ENCODE results near the gene CYP1A2. TPM values are rescaled to one million over a fixed set of nuclear protein-coding genes. Genes with fewer than 3 reads are reported as not detected.
"Not testable (repeated sequence)": the region's sequence is repeated elsewhere in the genome, so short reads cannot be mapped to it uniquely, and the experiment has no call there.

Gene CYP1A2
- total RNA-seq, 1 experiment from 2014 or later: not detected

- H3K4me1 Mint-ChIP-seq (ENCODE audit: insufficient read depth, unreplicated experiment): peaks cover 34% of the 10 kb centered on the region
- CTCF ChIA-PET: interaction anchor here (0.6 to 3.9 kb wide), 12 partner anchors 9 to 408 kb away, joined by 3 to 26 read pairs (median 4); no protein-coding TSS in a partner anchor
- POLR2A ChIA-PET: interaction anchor here (0.6 to 4.3 kb wide), 15 partner anchors 8 to 667 kb away, joined by 3 to 33 read pairs (median 4); partner anchors contain the start of genes FAM219B and SIN3A
- H3K36me3 Mint-ChIP-seq (ENCODE audit: insufficient read depth, unreplicated experiment): no peaks in the 10 kb centered on the region
- no peaks in the 10 kb centered on the region for H3K27me3 Mint-ChIP-seq (ENCODE audit: insufficient read depth, unreplicated experiment)
- BruUV-seq (replicated peaks): no TSS peak
- no peak for DNase-seq (ENCODE audit: unreplicated experiment)
- intact Hi-C loops (cut with micrococcal nuclease): loop anchor here (10.0 kb wide), 1 partner anchor 421 kb away; the partner anchor contains the start of gene C15orf39
- H3K27ac Mint-ChIP-seq (ENCODE audit: low read depth, unreplicated experiment): peak overlapping the region; percentile 85
- H3K4me3 Mint-ChIP-seq (ENCODE audit: unreplicated experiment): peak overlapping the region; percentile 92
- TF ChIP-seq, protein P1, sequence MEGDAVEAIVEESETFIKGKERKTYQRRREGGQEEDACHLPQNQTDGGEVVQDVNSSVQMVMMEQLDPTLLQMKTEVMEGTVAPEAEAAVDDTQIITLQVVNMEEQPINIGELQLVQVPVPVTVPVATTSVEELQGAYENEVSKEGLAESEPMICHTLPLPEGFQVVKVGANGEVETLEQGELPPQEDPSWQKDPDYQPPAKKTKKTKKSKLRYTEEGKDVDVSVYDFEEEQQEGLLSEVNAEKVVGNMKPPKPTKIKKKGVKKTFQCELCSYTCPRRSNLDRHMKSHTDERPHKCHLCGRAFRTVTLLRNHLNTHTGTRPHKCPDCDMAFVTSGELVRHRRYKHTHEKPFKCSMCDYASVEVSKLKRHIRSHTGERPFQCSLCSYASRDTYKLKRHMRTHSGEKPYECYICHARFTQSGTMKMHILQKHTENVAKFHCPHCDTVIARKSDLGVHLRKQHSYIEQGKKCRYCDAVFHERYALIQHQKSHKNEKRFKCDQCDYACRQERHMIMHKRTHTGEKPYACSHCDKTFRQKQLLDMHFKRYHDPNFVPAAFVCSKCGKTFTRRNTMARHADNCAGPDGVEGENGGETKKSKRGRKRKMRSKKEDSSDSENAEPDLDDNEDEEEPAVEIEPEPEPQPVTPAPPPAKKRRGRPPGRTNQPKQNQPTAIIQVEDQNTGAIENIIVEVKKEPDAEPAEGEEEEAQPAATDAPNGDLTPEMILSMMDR (IDR thresholded peaks at IDR 0.05; ENCODE audit: unreplicated experiment): no peak
- H3K9me3 Mint-ChIP-seq (ENCODE audit: unreplicated experiment): no peaks in the 10 kb centered on the region
Observed at GRCh38 chr15:74783808-74784175, 35.1 kb downstream of the CYP1A2 start.

- Mint-ChIP-seq H3K4me3 (ENCODE audit: unreplicated experiment) (peak overlapping the region; percentile 92), H3K27ac (ENCODE audit: low read depth, unreplicated experiment) (no peak overlapping the region), H3K4me1 (ENCODE audit: insufficient read depth, unreplicated experiment) (peaks cover 40% of the 10 kb centered on the region), H3K36me3 (ENCODE audit: insufficient read depth, unreplicated experiment) (no peaks in the 10 kb centered on the region), H3K9me3 (ENCODE audit: unreplicated experiment) (no peaks in the 10 kb centered on the region), H3K27me3 (ENCODE audit: insufficient read depth, unreplicated experiment) (no peaks in the 10 kb centered on the region)
- no TSS peak for BruUV-seq (replicated peaks)
- intact Hi-C loops (cut with micrococcal nuclease): loop anchor here (10.0 kb wide), 1 partner anchor 420 kb away; the partner anchor contains the start of gene C15orf39
- POLR2A ChIA-PET: interaction anchor here (0.7 to 2.0 kb wide), 5 partner anchors 13 to 165 kb away, joined by 3 to 10 read pairs (median 5); partner anchors contain the start of gene FAM219B
- DNase-seq (ENCODE audit: unreplicated experiment): no peak
- CTCF ChIA-PET: interaction anchor here (0.6 to 3.3 kb wide), 10 partner anchors 9 to 167 kb away, joined by 3 to 26 read pairs (median 4); no protein-coding TSS in a partner anchor
- TF ChIP-seq, protein P1 (IDR thresholded peaks at IDR 0.05; ENCODE audit: unreplicated experiment): no peak
Observed at GRCh38 chr15:74784426-74785193, 36.0 kb downstream of the CYP1A2 start.

DNA sequence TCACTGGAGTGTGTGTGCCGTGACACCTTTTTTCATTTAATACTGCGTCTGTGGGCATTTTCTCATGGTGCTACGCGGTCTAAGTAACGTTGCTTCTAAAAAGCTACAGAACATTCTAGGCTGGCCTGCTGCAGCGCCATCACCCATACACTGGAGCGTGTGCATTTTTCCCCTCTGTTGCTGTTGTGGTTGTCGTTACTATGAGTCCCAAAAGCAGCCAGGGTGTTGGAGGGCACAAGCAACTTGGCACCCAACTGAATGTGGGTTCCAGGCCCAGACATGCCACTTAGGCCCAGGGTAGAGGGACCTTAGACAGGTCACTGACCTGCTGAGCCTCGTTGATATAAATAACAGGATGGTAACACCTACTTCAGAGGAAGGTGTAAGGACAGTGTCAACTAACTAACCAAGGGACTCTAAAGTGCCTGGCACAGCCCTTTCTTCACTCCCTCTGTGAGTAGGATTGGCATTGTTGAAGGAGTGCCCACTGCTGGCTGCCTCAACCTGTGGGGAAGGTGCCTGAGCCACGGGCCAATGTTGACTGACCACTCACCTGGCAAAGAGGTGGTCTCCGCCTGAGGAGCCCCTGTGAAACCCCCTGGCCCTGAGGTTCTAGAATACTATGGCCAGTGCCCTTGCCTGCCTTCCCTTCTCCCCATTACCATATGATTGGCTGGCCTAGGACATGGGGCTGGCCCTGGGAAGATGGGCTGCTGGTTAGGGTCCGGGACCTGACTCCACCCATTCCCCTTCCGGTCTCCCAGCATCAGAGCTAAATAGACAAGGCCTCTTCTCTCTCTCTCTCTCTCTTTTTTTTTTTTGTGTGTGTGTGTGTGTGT is 36.8 kb downstream of the CYP1A2 start:
- Mint-ChIP-seq H3K4me1 (ENCODE audit: insufficient read depth, unreplicated experiment) (peaks cover 44% of the 10 kb centered on the region), H3K36me3 (ENCODE audit: insufficient read depth, unreplicated experiment) (no peaks in the 10 kb centered on the region), H3K9me3 (ENCODE audit: unreplicated experiment) (no peaks in the 10 kb centered on the region), H3K27ac (ENCODE audit: low read depth, unreplicated experiment) (peak overlapping the region; percentile 20), H3K27me3 (ENCODE audit: insufficient read depth, unreplicated experiment) (no peaks in the 10 kb centered on the region), H3K4me3 (ENCODE audit: unreplicated experiment) (peak overlapping the region; percentile 11)
- no peak for DNase-seq (ENCODE audit: unreplicated experiment)
- TF ChIP-seq, protein P1 (IDR thresholded peaks at IDR 0.05; ENCODE audit: unreplicated experiment): no peak
- intact Hi-C loops (cut with micrococcal nuclease): loop anchor here (10.0 kb wide), 1 partner anchor 419 kb away; the partner anchor contains the start of gene C15orf39
- no TSS peak for BruUV-seq (replicated peaks)
- CTCF ChIA-PET: interaction anchor here (0.6 to 4.1 kb wide), 11 partner anchors 8 to 153 kb away, joined by 3 to 27 read pairs (median 3); no protein-coding TSS in a partner anchor
- POLR2A ChIA-PET: interaction anchor here (0.7 to 1.6 kb wide), 2 partner anchors 119 to 164 kb away, joined by 3 read pairs; no protein-coding TSS in a partner anchor

- intact Hi-C loops (cut with micrococcal nuclease): loop anchor here (10.0 kb wide), 1 partner anchor 419 kb away; the partner anchor contains the start of gene C15orf39
- H3K4me3 Mint-ChIP-seq (ENCODE audit: unreplicated experiment); H3K27me3 Mint-ChIP-seq (ENCODE audit: insufficient read depth, unreplicated experiment); H3K36me3 Mint-ChIP-seq (ENCODE audit: insufficient read depth, unreplicated experiment); H3K27ac Mint-ChIP-seq (ENCODE audit: low read depth, unreplicated experiment); H3K9me3 Mint-ChIP-seq (ENCODE audit: unreplicated experiment); BruUV-seq (replicated peaks); DNase-seq (ENCODE audit: unreplicated experiment): not testable (repeated sequence)
- peaks cover 46% of the 10 kb centered on the region for H3K4me1 Mint-ChIP-seq (ENCODE audit: insufficient read depth, unreplicated experiment)
- ChIA-PET CTCF (interaction anchor here (0.6 to 4.1 kb wide), 4 partner anchors 13 to 126 kb away, joined by 3 to 27 read pairs (median 4); no protein-coding TSS in a partner anchor), POLR2A (interaction anchor here (1.4 kb wide), 1 partner anchor 9 kb away, joined by 3 read pairs; no protein-coding TSS in a partner anchor)
Observed at GRCh38 chr15:74786081-74786480, 37.4 kb downstream of the CYP1A2 start.
